ENCODE measurements around the gene MUC5AC. TPM values are rescaled to one million over a fixed set of nuclear protein-coding genes. Genes with fewer than 3 reads are reported as not detected.

MUC5AC gene
- total RNA-seq, 1 experiment from 2014 or later: 0.11 TPM

GRCh38 chr11:1225386-1226225 lies 67.9 kb downstream of the MUC5AC start:
- Histone ChIP-seq H3K36me3 (ENCODE audit: low read depth, low read length) (no peaks in the 10 kb centered on the region), H4K20me1 (ENCODE audit: low read length) (no peaks in the 10 kb centered on the region), H3K27ac (ENCODE audit: low read length) (peak overlapping the region; percentile 43; the same call in 1 of the 2 replicates), H3K27me3 (ENCODE audit: low read length) (no peaks in the 10 kb centered on the region), H3K4me3 (ENCODE audit: low read length) (no peak overlapping the region), H3F3A (ENCODE audit: low read length, unreplicated experiment) (no peaks in the 10 kb centered on the region), H3K9me3 (ENCODE audit: low read length) (no peaks in the 10 kb centered on the region), H2AFZ (ENCODE audit: low read length) (no peak overlapping the region), H3K4me2 (ENCODE audit: low read length) (no peak overlapping the region), H3K79me2 (ENCODE audit: low read length) (no peaks in the 10 kb centered on the region), H3K4me1 (ENCODE audit: insufficient read depth, low read length) (peaks cover 16% of the 10 kb centered on the region; the same call in 1 of the 2 replicates), H3K9ac (ENCODE audit: low read length) (no peak overlapping the region), H3K9me2 (replicated peaks; ENCODE audit: low read length) (no peaks in the 10 kb centered on the region)
- ChIA-PET CTCF (no interaction called here), POLR2A (ENCODE audit: unreplicated experiment) (no interaction called here)
- TF ChIP-seq EZH2 (IDR thresholded peaks at IDR 0.05; ENCODE audit: low read length, unreplicated experiment): no peak
- ATAC-seq (no peak), DNase-seq (no peak)
- intact Hi-C loops (cut with micrococcal nuclease): no loop called here
- no TSS peak for BruUV-seq (replicated peaks)

DNA sequence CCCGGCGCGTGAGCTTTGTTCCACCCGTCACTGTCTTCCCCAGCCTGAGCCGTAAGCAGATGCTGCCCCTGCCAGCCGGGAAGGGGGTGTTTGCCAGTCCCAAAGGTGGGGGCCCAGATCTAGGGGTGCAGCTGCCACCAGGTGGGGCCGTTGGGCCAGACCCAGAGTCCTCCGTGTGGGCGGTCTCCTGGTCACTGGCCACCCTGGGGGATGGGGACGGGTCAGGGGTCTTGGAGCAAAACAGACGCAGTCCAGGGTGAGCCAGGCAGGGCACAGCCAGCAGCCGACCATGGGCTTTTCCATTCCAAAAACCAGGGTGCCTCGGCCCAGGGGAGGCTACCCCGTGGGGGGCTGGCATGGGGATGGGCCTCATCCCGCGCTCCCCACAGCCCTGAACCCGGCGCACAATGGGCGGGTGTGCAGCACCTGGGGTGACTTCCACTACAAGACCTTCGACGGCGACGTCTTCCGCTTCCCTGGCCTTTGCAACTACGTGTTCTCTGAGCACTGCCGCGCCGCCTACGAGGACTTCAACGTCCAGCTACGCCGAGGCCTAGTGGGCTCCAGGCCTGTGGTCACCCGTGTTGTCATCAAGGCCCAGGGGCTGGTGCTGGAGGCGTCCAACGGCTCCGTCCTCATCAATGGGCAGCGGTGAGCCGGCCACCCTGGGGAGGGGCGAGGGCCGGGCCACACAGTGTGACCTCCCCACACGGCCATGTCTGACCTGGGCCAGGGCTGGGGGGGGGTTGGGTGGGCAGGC lies 68.7 kb downstream of the MUC5AC start:
- BruUV-seq (replicated peaks): no TSS peak
- DNase-seq (no peak), ATAC-seq (no peak)
- H3K4me2 ChIP-seq (ENCODE audit: low read length): no peak overlapping the region
- H3K79me2 ChIP-seq (ENCODE audit: low read length): no peaks in the 10 kb centered on the region
- H3F3A ChIP-seq (ENCODE audit: low read length, unreplicated experiment): no peaks in the 10 kb centered on the region
- intact Hi-C loops (cut with micrococcal nuclease): no loop called here
- H3K9me3 ChIP-seq (ENCODE audit: low read length): no peaks in the 10 kb centered on the region
- H3K9me2 ChIP-seq (replicated peaks; ENCODE audit: low read length): no peaks in the 10 kb centered on the region
- H3K27me3 ChIP-seq (ENCODE audit: low read length): no peaks in the 10 kb centered on the region
- CTCF ChIA-PET: no interaction called here
- no peak overlapping the region for H2AFZ ChIP-seq (ENCODE audit: low read length)
- H3K4me1 ChIP-seq (ENCODE audit: insufficient read depth, low read length): peaks cover 16% of the 10 kb centered on the region; the same call in 1 of the 2 replicates
- H3K27ac ChIP-seq (ENCODE audit: low read length): no peak overlapping the region
- TF ChIP-seq EZH2 (IDR thresholded peaks at IDR 0.05; ENCODE audit: low read length, unreplicated experiment) (no peak), EZH2phosphoT487 (IDR thresholded peaks at IDR 0.05; ENCODE audit: borderline replicate concordance, low read length) (no peak)
- TF ChIP-seq, protein P1, sequence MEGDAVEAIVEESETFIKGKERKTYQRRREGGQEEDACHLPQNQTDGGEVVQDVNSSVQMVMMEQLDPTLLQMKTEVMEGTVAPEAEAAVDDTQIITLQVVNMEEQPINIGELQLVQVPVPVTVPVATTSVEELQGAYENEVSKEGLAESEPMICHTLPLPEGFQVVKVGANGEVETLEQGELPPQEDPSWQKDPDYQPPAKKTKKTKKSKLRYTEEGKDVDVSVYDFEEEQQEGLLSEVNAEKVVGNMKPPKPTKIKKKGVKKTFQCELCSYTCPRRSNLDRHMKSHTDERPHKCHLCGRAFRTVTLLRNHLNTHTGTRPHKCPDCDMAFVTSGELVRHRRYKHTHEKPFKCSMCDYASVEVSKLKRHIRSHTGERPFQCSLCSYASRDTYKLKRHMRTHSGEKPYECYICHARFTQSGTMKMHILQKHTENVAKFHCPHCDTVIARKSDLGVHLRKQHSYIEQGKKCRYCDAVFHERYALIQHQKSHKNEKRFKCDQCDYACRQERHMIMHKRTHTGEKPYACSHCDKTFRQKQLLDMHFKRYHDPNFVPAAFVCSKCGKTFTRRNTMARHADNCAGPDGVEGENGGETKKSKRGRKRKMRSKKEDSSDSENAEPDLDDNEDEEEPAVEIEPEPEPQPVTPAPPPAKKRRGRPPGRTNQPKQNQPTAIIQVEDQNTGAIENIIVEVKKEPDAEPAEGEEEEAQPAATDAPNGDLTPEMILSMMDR (conservative IDR thresholded peaks at IDR 0.05; ENCODE audit: low read depth, low read length): 0 out of 2 replicates have a peak, but pooled peaks have one; percentile 16
- no peak overlapping the region for H3K9ac ChIP-seq (ENCODE audit: low read length)
- POLR2A ChIA-PET (ENCODE audit: unreplicated experiment): no interaction called here
- no peaks in the 10 kb centered on the region for H3K36me3 ChIP-seq (ENCODE audit: low read depth, low read length)
- H3K4me3 ChIP-seq (ENCODE audit: low read length): no peak overlapping the region
- H4K20me1 ChIP-seq (ENCODE audit: low read length): no peaks in the 10 kb centered on the region

DNA sequence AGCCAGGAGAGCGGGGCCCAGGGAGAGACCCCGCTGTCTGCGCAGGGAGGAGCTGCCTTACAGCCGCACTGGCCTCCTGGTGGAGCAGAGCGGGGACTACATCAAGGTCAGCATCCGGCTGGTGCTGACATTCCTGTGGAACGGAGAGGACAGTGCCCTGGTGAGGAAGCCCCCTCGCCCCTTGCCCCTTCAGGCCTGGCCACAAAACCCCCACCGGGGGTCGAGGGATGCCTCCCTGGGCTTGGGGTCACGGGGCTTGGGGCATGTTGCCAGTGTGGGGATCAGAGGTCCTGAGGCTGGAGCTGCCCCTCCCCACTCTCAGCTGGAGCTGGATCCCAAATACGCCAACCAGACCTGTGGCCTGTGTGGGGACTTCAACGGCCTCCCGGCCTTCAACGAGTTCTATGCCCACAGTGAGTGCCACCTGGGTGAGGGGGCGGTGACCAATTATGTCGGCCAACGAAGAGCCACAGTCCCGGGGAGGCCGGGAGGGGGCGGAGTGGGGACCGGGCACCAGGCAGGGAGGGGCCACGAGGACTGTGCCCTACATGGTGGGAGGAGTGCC lies 69.3 kb downstream of the MUC5AC start:
- intact Hi-C loops (cut with micrococcal nuclease): loop anchor here (1.0 kb wide), 1 partner anchor 25 kb away; no protein-coding TSS in a partner anchor
- no peak for ATAC-seq
- no peak overlapping the region for H3K4me3 ChIP-seq (ENCODE audit: low read length)
- no peaks in the 10 kb centered on the region for H3K9me3 ChIP-seq (ENCODE audit: low read length)
- H3K9me2 ChIP-seq (replicated peaks; ENCODE audit: low read length): no peaks in the 10 kb centered on the region
- ChIA-PET CTCF (no interaction called here), POLR2A (ENCODE audit: unreplicated experiment) (no interaction called here)
- H2AFZ ChIP-seq (ENCODE audit: low read length): no peak overlapping the region
- no peaks in the 10 kb centered on the region for H4K20me1 ChIP-seq (ENCODE audit: low read length)
- no peak overlapping the region for H3K27ac ChIP-seq (ENCODE audit: low read length)
- peaks cover 16% of the 10 kb centered on the region; the same call in 1 of the 2 replicates for H3K4me1 ChIP-seq (ENCODE audit: insufficient read depth, low read length)
- H3K36me3 ChIP-seq (ENCODE audit: low read depth, low read length): no peaks in the 10 kb centered on the region
- H3K79me2 ChIP-seq (ENCODE audit: low read length): no peaks in the 10 kb centered on the region
- no peak overlapping the region for H3K9ac ChIP-seq (ENCODE audit: low read length)
- H3K27me3 ChIP-seq (ENCODE audit: low read length): no peaks in the 10 kb centered on the region
- TF ChIP-seq, protein P1 (conservative IDR thresholded peaks at IDR 0.05; ENCODE audit: low read depth, low read length): no peak
- TF ChIP-seq EZH2phosphoT487 (IDR thresholded peaks at IDR 0.05; ENCODE audit: borderline replicate concordance, low read length) (no peak), EZH2 (IDR thresholded peaks at IDR 0.05; ENCODE audit: low read length, unreplicated experiment) (no peak)
- no peaks in the 10 kb centered on the region for H3F3A ChIP-seq (ENCODE audit: low read length, unreplicated experiment)
- DNase-seq: no peak
- BruUV-seq (replicated peaks): TSS peak; percentile 52
- no peak overlapping the region for H3K4me2 ChIP-seq (ENCODE audit: low read length)
